Measurements from ENCODE around the gene SYNGR3.

Gene SYNGR3

DNA sequence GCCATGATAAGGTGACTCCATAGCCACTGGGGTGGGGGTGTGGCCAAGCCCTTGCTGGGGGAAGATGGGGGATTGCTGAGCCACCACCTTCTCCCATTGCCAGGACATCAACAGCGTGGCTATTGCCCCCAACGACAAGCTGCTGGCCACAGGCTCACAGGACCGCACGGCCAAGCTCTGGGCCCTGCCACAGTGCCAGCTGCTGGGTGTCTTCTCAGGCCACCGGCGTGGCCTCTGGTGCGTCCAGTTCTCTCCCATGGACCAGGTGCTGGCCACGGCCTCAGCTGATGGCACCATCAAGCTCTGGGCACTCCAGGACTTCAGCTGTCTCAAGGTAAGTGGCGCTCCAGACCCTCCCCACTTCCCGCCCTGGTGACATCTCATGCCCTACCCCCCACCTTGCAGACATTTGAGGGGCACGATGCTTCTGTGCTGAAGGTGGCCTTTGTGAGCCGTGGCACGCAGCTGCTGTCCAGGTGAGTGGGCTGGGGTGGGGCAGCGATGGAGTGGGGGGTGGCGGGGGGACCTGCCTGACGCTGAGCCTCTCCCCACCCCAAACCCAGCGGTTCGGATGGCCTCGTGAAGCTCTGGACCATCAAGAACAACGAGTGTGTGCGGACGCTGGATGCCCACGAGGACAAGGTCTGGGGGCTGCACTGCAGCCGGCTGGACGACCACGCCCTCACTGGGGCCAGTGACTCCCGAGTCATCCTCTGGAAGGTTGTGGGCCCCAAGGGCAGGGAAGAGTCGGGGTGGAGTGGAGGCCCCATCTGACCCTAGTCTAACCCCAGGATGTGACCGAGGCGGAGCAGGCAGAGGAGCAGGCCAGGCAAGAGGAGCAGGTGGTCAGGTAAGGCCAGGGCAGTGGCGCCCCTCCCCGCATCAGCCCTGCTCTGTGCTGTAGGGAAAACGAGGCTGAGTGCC, 12.6 kb upstream of the SYNGR3 start:
- DNase-seq = no peak

DNA sequence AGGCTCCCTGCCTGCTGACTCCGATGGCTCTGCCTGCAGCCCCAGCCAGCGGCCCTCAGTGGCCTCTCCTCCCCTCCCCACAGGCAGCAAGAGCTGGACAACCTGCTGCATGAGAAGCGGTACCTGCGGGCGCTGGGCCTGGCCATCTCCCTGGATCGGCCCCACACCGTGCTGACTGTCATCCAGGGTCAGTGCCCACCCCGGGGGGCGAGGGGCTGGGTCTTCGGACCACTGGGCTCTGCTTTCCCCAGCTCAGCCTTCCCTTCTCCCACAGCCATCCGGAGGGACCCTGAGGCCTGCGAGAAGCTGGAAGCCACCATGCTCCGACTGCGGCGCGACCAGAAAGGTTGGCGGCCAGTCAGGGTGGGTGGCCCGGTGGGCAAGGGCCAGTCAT, 11.9 kb upstream of the SYNGR3 start:
- DNase-seq = no peak

DNA sequence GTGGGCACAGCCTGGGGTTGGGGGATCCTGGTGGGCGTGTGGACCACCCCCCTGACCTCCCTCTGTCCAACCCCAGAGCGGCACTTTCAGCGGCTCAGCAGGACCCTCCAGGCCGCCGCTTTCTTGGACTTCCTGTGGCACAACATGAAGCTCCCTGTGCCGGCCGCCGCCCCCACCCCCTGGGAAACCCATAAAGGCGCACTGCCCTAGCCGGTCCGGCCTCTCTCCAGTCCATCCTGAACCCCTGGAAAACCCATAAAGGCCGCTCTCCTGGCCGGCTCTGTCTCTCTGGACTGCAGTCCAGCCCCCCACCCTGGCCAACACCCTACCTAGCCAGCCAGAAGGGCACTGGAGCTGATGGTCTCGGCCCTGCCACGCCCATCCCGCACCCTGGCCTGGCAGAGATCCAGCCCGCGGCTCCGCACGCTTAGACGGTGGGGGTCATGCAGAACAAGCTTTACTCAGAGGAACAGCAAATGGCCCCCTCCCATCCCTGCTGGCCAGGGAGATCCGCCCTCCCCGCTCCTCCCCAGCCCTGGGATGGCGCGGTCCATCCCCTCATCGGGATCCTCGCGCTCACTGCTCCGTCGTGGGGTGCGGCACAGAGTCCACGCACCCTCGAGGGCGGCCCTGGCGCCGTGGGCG, 11.2 kb upstream of the SYNGR3 start:
- no peak for DNase-seq

DNA sequence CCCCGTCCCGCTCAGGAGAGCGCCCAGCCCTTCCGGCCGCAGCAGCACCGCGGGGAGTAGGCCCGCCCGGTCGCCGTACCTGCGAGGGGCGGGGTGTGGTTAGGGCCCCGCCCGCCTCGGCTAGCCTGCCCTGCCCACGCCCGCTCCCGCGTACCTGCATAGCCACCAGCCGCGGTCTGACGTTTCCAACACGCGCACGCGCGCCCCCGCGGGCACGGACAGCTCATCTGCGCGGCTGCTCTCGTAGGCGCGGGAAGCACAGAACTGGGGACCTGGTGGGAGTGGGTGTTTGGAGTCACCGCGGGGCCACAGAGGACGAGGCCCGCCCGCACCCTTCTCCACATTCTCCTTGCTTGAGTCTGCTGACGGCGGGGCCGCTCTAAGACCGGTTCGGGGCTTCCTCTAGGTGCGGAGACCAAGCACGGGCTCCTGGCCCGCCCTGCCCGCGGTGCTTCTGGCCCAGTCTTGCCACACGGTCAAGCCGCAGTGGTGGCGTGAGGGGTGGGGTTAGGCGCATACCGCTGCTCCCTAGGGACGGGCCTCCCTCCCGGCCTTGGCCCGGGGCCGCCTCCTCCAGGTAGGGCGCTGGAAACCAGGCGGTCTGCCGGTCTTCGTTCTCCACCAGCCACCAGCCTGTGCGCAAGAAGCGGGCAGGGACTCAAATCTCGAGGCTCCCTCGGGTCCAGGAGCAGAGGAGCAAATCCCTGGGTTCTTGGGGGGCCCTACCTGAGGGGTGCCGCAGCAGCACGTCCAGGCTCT, 10.3 kb upstream of the SYNGR3 start:
- no peak for DNase-seq

DNA sequence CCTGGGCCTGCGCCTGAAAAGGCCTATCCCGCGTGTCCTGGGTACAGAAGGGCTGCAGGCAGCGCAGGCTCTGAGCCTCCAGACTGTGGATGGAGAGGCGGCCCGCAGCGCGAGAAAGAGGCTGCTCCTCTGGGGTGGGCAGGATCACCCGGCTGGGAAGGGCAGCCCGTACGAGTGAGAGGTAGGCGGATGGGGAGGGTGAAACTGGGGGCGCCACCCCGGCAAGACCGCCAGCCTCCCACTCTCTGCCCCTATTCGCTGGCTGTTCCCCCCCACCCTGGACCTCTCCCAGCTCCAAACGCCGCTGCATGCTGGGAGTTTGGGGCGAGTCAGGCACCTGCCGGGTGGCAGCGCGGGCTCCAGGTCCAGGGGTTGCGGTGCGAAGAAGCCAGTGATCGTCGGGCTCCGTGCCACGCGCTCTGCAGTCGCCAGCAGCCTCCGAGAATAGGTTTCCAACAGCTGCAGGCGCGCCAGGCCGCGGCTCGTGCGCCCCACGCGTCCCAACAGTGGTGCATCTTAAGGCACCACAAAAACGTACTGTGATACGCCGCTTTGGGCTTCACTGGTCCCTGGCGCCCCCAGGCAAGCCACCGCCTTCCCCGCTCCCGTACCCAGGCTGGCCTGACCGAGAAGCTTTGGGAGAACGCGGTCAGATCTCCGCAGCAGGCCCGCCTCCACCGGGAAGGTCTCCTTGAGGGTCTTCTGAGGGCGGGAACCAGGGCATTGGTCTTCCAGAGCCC, 9.6 kb upstream of the SYNGR3 start:
- no peak for DNase-seq

DNA sequence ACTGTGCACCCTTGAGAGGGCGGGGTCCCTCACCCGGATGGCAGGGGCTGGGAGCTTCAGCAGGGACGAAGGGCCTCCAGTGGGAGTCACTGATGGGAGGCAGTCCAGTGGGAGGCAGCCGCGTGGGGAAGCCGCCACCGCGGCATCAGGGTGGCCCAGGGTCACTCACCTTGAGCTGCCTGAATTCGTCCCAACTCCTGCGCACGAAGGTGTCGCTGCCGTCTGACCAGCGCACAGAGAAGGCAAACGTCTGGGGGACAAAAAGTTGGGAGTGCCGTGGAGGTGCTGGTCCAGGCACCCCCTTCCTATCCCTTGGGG, 9.0 kb upstream of the SYNGR3 start:
- DNase-seq = no peak

DNA sequence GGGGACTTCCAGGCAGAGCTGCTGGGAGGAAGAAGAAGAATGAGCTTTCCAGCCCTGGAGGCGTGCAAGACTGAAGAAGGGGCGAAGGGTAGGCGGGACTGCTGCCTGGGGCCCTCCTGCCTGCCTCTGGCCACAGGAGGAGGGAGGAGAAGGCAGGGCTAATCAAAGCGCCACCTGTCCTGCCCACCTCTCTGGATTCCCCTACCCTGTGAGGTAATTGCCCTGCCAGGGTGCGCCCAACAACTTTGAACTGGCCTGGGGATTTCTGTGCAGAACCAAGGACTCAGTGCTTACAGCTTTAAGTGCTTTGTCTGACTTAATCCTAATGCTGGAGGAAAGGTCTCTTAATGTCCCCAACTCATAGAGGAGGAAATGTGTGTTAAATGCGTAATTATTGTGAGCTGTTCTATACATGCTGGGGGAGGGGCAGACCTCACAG, 8.4 kb upstream of the SYNGR3 start, which contains the start of gene NOXO1:
NOXO1 (minus strand) TSS at position 72 of the 439 bp plus-strand sequence. CDS start 290 bp downstream, outside the sequence.
- no peak for DNase-seq

DNA sequence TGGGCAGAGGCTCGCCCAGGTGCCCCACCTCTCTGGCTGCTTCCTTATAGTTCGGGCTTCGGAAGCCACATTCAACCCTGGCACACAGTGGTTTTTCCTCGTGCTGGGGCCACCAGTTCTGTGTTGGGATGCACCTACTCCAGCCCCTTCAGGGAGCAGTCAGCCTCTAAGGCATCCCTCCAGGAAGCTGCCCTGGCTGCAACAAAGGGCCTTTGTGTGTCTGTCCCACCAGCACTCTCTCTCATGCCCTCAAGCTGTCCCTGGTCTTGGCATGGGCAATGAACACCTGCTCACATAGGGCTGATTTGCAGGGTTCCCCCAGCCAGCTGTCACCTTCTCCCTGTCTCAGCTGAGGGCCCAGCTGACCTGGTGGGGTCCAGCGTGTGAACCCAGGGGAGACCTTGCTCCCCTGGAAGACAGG, 7.7 kb upstream of the SYNGR3 start:
- no peak for DNase-seq

DNA sequence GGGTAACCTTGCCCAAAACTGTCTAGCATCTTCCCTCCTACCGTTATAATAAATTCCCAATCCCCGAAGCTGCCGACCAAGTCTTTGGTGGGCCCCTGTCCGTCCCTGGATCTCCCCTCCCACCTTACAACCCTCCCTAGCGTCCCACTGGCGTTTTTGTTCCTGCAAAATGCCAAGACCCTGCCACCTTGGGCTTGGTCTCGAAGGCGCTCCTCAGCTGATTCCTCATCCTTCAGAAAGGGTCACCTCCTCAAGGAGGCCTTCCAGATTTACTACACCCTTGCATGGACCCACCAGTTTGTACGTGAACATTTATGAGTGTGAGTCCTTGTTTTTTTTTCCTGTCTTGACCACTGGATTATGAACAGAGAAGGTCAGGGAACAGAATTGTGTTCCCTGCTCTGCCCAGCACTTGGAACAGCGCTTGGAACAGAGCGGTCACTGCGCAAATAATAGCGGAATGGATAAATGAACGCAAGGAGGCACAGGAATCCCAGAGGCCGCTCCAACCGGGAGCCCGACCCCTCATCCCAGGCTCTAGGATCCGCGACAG, 6.7 kb upstream of the SYNGR3 start:
- DNase-seq = no peak

DNA sequence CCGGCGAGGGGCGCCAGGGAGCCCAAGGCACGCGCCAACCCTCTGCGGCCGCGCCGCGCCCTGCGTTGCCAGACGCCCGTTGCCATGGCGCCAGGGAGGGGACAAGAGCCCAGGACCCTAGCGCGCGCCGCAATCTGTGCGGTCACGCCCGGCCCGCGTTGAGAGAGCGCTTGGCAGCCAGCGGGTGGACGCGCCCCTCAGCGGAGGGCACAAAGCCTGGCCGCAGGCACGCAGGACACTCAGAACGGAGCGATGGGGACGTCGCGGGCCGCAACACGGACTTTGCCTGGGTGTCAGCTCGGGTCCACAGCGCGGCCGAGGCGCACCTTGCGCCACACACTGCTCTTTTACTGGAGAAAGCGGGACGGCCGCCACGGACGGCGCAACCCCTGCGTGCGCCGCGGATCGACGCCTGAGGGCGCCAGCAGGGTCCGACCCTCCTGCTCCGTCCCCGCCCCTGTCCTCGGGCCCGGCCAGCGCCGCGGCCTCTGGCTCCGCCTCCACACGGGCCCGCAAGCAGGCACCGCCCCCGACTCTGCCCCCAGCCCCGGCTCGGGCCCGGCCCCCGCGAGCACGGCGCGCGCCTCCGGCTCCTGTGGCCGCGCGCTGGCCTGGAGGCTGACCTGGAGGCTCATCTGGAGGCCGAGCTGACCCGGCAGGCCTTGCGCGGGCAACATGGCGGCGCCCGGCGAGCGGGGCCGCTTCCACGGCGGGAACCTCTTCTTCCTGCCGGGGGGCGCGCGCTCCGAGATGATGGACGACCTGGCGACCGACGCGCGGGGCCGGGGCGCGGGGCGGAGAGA, 6.0 kb upstream of the SYNGR3 start, which contains the start of gene GFER:
GFER (plus strand) TSS at position 650 of the 803 bp plus-strand sequence; CDS start at position 676, 26 bp downstream.
- DNase-seq = peak; percentile 54

DNA sequence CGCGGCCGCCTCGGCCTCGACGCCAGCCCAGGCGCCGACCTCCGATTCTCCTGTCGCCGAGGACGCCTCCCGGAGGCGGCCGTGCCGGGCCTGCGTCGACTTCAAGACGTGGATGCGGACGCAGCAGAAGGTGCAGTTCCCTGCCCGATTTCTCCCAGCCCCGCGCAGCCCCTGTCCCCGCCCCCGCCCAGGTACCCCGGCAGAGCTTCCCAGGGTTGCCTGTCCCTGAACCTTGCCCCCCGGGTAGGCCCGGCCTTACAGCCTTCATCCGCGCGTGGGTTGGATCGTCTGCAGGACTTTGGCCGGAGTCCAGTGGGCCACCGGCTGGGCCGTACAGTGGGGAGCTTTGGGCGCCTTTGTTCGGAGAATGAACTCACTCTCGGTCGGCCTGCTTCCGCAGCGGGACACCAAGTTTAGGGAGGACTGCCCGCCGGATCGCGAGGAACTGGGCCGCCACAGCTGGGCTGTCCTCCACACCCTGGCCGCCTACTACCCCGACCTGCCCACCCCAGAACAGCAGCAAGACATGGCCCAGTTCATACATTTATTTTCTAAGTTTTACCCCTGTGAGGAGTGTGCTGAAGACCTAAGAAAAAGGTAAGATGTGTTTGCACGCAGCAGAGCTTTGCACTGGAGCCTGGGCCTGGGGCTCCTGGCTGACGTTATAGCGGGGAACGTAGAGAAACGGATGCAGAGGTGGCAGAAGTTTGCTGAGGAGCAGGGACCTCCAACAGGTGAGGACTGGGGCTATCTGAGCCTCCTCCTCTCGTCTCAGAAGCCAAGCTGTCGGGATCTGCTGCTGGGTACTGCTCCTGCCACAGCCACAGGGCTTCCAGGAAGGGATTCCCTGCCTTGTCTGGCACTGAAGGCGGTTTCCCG, 5.2 kb upstream of the SYNGR3 start:
- no peak for DNase-seq

DNA sequence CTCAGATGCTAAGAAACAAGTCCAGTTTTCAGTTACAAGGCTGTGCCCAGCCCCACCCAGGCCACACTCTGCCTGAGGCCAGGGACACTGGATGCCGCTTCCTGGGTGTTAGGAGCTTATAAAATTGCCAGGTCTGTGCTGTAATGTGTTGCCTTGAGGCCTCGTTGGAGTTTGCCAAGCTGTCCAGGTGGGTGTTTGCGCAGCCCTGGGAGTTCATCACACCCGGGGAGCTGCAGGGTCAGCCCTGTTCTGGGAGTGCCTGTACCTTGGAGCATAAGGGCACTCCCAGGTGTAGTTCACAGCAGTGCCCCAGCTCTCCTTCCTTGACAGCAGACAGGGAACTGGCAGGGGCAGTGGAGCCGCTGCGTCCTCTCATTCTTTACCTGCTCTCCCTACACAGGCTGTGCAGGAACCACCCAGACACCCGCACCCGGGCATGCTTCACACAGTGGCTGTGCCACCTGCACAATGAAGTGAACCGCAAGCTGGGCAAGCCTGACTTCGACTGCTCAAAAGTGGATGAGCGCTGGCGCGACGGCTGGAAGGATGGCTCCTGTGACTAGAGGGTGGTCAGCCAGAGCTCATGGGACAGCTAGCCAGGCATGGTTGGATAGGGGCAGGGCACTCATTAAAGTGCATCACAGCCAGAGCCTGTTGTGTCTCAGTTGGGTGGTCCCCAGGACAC, 4.2 kb upstream of the SYNGR3 start:
- no peak for DNase-seq

DNA sequence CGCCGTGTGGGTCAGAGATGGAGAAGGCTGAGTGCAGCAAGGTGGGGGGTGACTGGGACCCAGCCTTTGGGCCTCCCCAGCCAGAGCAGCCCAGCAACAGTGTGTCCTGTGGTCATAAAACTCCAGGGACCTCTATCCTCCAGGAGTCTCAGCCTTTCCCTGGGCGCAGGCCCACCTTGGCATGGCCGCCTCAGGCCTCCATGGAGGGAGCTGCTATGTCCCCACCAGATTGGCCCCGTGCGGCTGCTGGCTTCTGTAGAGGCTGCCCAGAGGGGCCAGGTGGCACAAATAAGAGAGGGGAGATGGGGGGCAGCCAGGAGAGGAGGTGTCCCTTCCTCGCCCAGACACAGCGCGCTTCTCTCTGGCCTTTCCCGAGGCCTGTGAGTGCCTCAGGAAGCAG, 2.6 kb upstream of the SYNGR3 start:
- no peak for DNase-seq

DNA sequence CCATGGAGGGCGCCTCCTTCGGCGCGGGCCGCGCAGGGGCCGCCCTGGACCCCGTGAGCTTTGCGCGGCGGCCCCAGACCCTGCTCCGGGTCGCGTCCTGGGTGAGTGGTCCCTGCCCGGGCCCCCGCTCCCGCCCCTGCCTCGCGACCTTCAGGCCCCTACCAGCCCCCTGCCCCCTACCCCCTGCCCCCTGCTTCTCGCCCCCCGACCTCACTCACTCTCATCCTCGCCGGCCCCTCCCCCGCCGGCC, 256 bp downstream of the SYNGR3 start:
- DNase-seq = no peak

DNA sequence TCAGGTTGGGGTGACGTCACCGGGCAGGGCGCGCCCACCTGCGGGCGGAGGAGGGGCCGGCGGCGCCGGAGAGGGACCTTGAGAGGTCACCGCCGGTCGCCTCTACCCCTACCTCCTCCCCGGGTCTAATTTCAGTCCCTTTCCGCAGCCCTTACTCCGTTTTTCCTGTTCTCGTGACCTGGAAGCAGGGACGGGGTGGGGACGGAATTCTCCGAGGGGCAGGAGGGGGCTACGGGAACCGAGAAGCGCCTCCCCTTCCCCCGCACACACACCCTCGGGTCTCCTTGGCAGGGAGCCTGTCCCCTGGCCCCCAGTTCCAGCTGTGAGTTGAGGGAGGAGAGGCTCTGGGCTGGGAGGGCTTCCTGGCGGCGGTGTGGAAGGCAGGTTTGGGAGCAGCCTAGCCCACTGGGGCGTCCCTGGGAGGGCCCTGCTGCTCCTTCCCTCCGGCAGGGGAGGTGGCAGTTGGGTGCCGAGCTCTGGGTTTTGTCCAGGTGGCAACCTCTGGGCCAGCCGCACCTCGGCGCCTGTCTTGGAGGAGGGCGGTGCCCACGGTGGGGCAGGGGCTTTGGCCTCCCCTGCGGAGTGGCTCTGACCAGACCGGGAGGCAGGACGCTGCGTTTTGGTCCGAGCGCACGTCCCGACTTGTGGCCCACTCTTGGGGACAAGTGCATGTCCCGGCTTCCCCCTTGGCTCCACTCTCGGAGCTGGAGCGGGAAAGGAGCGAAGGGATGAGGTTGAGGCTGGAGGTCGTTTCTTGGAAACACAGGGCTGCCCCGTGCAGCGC, 773 bp downstream of the SYNGR3 start:
- no peak for DNase-seq

DNA sequence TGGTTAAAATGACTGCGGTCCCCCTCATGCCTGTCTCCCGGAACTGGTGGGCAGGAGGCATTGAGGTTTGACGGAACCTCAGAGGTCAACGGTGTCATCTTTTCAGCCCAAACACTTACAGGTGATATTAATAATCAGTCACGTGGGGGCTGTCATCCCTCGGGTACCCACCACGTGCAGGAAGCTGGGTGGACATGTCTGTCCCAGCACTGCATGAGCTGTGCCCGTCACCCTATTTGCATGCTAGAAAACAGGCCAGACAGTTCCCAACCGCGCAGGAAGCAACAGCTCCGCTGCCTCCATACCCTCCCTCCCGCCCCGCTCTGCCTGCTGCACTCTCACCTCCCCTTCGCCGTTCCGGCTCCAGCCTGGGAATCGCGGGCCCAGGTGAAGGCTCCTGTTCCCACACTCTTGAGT, 1.4 kb downstream of the SYNGR3 start:
- no peak for DNase-seq

DNA sequence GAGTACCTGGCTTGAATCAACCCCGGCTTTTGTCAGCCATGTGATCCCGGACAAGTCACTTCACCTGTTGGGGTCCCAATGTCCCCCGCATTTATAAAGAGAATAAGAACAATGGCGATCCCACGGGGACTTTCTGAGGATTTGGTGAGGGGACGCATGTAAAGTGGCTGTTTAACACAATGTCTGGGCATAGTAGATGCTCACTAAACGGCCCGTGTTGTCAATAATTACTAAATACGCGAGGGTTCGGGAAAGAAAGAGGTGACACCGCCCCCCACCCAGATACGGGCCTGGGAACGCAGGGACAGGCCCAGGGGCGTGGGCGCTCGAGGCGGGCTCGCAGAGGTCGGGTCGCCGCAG, 1.8 kb downstream of the SYNGR3 start:
- DNase-seq = no peak

DNA sequence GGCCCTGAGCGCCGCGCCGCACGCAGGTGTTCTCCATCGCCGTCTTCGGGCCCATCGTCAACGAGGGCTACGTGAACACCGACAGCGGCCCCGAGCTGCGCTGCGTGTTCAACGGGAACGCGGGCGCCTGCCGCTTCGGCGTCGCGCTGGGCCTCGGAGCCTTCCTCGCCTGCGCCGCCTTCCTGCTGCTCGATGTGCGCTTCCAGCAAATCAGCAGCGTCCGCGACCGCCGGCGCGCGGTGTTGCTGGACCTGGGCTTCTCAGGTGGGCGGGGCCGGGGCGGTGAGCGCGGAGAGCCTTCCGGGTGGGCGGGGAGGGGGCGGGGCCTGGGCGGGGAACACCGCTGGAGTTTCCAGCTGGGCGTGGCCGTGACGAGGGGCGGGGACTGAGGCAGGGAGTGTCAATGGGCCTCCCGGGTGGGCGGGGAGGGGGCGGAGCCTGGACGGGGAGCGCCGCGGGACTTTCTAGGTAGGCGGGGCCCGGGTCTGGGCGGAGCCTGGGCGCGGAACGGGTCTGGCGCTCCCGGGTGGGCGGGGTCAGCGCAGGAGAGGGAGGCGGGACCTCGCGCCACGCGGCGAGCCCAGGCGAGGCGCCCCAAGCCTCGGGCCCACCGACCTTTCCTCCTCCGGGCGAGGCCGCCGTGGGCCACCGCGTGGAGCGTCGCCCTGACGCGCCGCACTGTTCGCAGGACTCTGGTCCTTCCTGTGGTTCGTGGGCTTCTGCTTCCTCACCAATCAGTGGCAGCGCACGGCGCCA, 2.4 kb downstream of the SYNGR3 start:
- no peak for DNase-seq
